Measurements from ENCODE around the gene ZNF124. TPM values are rescaled to one million over a fixed set of nuclear protein-coding genes. Genes with fewer than 3 reads are reported as not detected.
"Not testable (repeated sequence)": the region's sequence is repeated elsewhere in the genome, so short reads cannot be mapped to it uniquely, and the experiment has no call there.

Gene ZNF124
- total RNA-seq, 4 donors from 2014 or later, result 21.1 to 66.0 (median 34.7) TPM

DNA sequence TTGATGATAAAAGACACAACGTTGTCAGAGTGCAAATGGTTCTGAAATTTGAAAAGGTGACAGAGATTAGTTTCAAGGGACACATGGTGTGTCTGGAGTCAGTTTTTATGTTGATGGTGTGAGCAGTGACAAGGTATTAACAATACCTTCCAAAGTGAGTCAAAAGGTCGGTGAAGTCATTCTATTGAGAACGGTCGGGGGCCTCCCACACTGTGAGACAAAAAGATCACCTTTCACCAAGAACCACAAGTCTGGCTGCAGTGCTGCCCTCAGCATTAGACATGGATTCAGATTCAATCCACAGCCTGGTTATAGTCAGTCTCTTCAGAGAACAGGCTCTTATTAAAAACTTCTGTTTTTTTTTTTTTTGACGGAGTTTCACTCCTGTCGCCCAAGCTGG lies 26.5 kb downstream of the ZNF124 start:
- no peak for DNase-seq
- H3K27me3 ChIP-seq, result no peaks in the 10 kb centered on the region
- no peaks in the 10 kb centered on the region for H3K4me1 ChIP-seq
- H3K27ac ChIP-seq, result no peak overlapping the region
- no peak overlapping the region for H3K4me3 ChIP-seq
- TF ChIP-seq, protein P1, sequence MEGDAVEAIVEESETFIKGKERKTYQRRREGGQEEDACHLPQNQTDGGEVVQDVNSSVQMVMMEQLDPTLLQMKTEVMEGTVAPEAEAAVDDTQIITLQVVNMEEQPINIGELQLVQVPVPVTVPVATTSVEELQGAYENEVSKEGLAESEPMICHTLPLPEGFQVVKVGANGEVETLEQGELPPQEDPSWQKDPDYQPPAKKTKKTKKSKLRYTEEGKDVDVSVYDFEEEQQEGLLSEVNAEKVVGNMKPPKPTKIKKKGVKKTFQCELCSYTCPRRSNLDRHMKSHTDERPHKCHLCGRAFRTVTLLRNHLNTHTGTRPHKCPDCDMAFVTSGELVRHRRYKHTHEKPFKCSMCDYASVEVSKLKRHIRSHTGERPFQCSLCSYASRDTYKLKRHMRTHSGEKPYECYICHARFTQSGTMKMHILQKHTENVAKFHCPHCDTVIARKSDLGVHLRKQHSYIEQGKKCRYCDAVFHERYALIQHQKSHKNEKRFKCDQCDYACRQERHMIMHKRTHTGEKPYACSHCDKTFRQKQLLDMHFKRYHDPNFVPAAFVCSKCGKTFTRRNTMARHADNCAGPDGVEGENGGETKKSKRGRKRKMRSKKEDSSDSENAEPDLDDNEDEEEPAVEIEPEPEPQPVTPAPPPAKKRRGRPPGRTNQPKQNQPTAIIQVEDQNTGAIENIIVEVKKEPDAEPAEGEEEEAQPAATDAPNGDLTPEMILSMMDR (IDR thresholded peaks at IDR 0.05), result no peak
- no peak for TF ChIP-seq POLR2A (IDR thresholded peaks at IDR 0.05)
- H3K36me3 ChIP-seq, result peaks cover 0 to 13% (median 0%) of the 10 kb centered on the region in 3 donors
- peaks cover 0 to 73% (median 12%) of the 10 kb centered on the region in 4 donors for H3K9me3 ChIP-seq

DNA sequence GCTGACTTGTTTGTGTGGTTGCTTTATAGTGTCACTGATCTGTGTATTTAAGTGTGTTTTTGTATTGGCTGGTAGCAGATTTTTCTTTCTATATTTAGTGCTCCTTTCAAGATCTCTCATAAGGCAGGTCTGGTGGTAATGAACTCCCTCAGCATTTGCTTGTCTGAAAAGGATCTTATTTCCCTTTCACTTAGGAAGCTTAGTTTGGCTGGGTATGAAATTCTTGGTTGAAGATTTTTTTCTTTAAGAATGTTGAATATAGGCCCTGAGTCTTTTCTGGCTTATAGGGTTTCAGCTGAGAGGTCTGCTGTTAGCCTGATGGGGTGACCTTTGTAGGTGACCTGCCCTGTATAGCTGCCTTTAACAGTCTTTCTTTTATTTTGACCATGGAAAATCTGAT lies 32.3 kb downstream of the ZNF124 start:
- not testable (repeated sequence) for H3K27ac ChIP-seq, H3K27me3 ChIP-seq, H3K4me3 ChIP-seq, H3K4me1 ChIP-seq, DNase-seq, H3K36me3 ChIP-seq
- H3K9me3 ChIP-seq, result peaks cover 0 to 63% (median 16%) of the 10 kb centered on the region in 4 donors

DNA sequence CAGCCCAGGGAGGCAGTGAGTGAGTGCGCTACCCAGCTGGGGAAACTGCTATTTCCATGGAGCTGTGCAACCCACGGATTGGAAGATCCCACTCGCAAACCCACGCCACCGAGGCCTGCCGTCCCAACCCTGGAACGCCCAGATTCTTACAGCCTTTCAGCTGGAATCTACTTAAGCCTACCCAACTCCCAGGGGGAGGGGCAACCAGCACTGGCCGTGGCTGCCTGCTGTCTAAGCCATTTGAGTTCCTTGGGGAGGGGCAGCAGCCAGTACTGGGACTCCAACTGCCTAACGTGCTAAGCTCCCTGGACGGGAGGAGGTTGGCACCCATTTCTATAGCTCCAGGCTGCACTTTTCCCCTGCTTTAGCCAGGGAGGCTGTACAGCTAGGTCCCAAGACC lies 40.6 kb downstream of the ZNF124 start:
- Histone ChIP-seq H3K4me1 (no peaks in the 10 kb centered on the region), H3K4me3 (no peak overlapping the region), H3K27me3 (no peaks in the 10 kb centered on the region), H3K36me3 (peaks cover 0 to 10% (median 0%) of the 10 kb centered on the region in 3 donors), H3K27ac (no peak overlapping the region), H3K9me3 (peaks cover 0 to 45% (median 10%) of the 10 kb centered on the region in 4 donors)
- TF ChIP-seq POLR2A (IDR thresholded peaks at IDR 0.05), result no peak
- TF ChIP-seq, protein P1 (IDR thresholded peaks at IDR 0.05), result no peak
- DNase-seq, result no peak

DNA sequence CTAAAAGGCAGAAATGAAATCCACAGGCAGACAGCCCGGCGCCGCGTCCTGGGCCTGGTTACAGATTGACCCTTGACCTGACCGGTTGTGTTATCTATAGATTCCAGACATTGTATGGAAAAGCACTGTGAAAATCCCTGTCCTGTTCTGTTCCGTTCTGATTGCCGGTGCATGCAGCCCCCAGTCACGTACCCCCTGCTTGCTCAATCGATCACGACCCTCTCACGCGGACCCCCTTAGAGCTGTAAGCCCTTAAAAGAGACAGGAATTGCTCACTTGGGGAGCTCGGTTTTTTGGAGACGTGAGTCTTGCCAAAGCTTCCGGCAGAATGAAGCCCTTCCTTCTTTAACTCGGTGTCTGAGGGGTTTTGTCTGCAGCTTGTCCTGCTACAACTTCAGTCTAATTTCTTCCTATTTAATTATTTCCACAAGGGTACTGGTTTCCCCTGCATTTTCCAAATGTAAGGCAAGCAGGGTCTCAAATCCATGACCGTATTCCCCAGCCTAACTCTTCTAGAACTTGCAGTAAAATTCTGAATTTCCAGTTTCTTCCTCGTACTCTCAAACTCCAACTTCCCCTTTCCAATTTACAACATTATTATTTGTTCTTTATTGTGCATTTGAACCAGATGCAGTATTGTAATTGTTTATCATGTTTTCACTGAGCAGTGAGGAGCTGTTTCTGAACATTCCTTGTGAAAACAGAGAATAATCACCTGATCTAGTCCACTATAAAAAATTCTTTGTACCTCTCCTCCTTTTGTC lies 44.1 kb downstream of the ZNF124 start:
- DNase-seq, H3K27me3 ChIP-seq, H3K4me1 ChIP-seq: not testable (repeated sequence)
- H3K27ac ChIP-seq, result peak overlapping the region in 2 of 4 donors; percentile 10 to 43
- peaks cover 0 to 19% (median 6%) of the 10 kb centered on the region in 4 donors for H3K9me3 ChIP-seq
- H3K36me3 ChIP-seq, result peaks cover 0 to 10% (median 0%) of the 10 kb centered on the region in 3 donors
- peak overlapping the region in 2 of 4 donors; percentile 25 to 50 for H3K4me3 ChIP-seq

DNA sequence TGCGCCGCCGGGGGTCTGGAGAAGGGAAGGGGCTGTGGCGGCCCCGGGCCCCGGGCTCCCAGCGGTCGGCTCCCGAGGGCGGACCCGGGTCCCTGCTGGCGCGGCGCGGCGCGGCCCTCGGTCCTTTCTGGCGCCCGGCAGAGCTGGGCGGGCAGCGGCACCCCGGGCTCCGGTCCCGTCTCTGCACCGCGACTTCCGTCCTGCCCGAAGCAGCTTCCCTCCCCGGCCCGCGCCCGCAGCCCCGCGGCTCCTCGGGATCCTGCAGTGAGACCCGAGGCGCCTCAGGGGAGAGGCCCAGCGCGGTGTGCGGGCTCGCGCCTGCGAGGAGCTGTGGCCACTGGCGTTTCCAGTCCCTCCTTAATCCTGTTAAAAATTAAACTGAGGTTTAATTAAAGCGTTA lies 45.2 kb downstream of the ZNF124 start:
- not testable (repeated sequence) for H3K4me3 ChIP-seq, H3K27ac ChIP-seq, H3K27me3 ChIP-seq, H3K4me1 ChIP-seq, DNase-seq, H3K36me3 ChIP-seq
- H3K9me3 ChIP-seq, result peaks cover 0 to 11% (median 5%) of the 10 kb centered on the region in 4 donors

DNA sequence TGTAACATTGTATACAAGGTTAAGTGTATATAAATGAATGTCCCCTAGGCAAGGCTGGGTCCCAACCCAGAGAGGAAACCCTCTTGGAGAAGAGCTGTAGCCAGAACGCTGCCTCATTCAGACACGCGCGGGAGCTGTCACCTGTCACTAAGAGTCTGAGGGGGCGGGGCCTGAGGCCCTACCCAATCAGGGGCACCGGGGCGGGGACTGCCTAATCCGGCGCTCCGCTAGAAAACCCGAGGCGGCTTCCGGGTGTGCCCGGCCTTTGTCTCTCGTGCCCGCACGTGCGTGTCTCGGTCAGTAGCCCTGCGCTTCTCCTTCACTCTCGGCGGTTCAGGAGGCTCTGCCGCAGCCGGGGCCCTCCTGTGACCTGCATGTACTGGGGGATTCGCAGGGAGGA lies 45.7 kb downstream of the ZNF124 start:
- H3K4me3 ChIP-seq, H3K27me3 ChIP-seq, H3K36me3 ChIP-seq: not testable (repeated sequence)

DNA sequence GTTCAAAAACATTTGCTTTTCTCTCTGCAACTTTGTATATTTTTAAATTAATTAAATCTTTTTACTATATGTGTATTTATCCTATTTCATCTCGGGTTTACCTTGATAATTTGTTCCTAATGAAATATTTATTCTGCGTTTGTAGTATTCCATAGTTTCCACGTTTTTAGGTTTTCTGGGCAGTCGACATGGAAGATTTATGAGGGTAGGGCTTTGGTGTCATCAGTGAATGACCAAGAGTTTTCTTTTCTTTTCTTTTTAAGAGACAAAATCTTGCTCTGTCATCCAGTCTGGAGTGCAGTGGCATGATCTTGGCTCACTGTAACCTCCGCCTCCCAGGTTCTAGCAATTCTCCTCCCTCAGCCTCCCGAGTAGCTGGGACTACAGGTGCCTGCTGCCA lies 50.4 kb downstream of the ZNF124 start:
- TF ChIP-seq, protein P1 (IDR thresholded peaks at IDR 0.05), result no peak
- no peak for TF ChIP-seq POLR2A (IDR thresholded peaks at IDR 0.05)
- Histone ChIP-seq H3K27ac (no peak overlapping the region), H3K4me3 (no peak overlapping the region), H3K9me3 (no peaks in the 10 kb centered on the region), H3K4me1 (no peaks in the 10 kb centered on the region), H3K36me3 (no peaks in the 10 kb centered on the region), H3K27me3 (no peaks in the 10 kb centered on the region)
- no peak for DNase-seq

More for the DNA sequence above, 45.7 kb downstream of the ZNF124 start:
- not testable (repeated sequence) for H3K27ac ChIP-seq, H3K4me1 ChIP-seq, H3K9me3 ChIP-seq, DNase-seq

DNA sequence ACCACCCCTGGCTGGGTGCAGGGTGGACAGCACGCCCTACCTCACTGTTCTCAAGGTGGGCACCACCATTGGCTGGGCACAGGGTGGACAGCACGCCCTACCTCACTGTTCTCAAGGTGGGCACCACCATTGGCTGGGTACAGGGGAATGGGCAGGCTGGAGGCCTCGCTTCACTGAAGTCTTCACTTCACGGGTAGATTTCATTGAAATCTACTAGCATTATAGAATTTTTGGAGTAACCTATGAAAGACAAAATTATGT lies 51.5 kb downstream of the ZNF124 start:
- H3K9me3 ChIP-seq, H3K4me3 ChIP-seq, H3K4me1 ChIP-seq, H3K36me3 ChIP-seq, H3K27ac ChIP-seq, H3K27me3 ChIP-seq, DNase-seq: not testable (repeated sequence)

Data from Peyer's patch (tissue), 4 donors.